Spleen (tissue), 11 donors: ENCODE data around the gene STARD7. TPM values are rescaled to one million over a fixed set of nuclear protein-coding genes. Genes with fewer than 3 reads are reported as not detected.
A peak's percentile ranks its signal among the peaks of the same experiment; 100 is the strongest.

Experiments used
- DNase-seq: peaks from one replicate; pipeline ENCODE4 v3.0.0-alpha.2; 2020
- H3K27ac ChIP-seq, 8 donors: fragments of 200-600 bp; sonication (generic) in 7 of 8; 1 replicate in 4 of 8; 2 replicates in 4 of 8; pipeline versions ENCODE4 v1.5.0 to v1.8.0; 2016 to 2021; ENCODE audit warnings: inconsistent platforms in 4 of 8, mild to moderate bottlenecking in 4 of 8, moderate library complexity in 1 of 8
- H3K27me3 ChIP-seq, 7 donors: fragments of 200-600 bp; sonication (generic) in 6 of 7; replicated peaks in 1 of 7; 1 replicate in 4 of 7; 2 replicates in 3 of 7; pipeline versions ENCODE4 v1.5.0 to v1.8.0; 2016 to 2021; ENCODE audit warnings: inconsistent platforms in 3 of 7, mild to moderate bottlenecking in 1 of 7
- H3K36me3 ChIP-seq, 6 donors: fragments of 200-600 bp; sonication (generic) in 5 of 6; 1 replicate in 4 of 6; 2 replicates in 2 of 6; pipeline versions ENCODE4 v1.5.0 to v1.8.0; 2016 to 2021; ENCODE audit warnings: inconsistent platforms in 2 of 6
- H3K4me1 ChIP-seq, 6 donors: fragments of 200-600 bp; sonication (generic) in 5 of 6; 1 replicate in 3 of 6; 2 replicates in 3 of 6; pipeline versions ENCODE4 v1.5.0 to v1.8.0; 2016 to 2021; ENCODE audit warnings: inconsistent platforms in 3 of 6
- H3K4me3 ChIP-seq, 8 donors: fragments of 200-600 bp; sonication (generic) in 7 of 8; 1 replicate in 4 of 8; 2 replicates in 4 of 8; pipeline versions ENCODE4 v1.5.0 to v1.8.0; 2016 to 2021; ENCODE audit warnings: inconsistent platforms in 4 of 8, mild to moderate bottlenecking in 4 of 8, moderate library complexity in 2 of 8
- H3K9me3 ChIP-seq, 8 donors: fragments of 200-600 bp; sonication (generic) in 7 of 8; 1 replicate in 4 of 8; 2 replicates in 4 of 8; pipeline versions ENCODE4 v1.5.0 to v1.8.0; 2016 to 2021; ENCODE audit warnings: inconsistent platforms in 4 of 8
- POLR2A ChIP-seq, 3 donors: fragments of 450-650 bp; IDR thresholded peaks; one replicate each; pipeline ENCODE4 v1.5.1; 2017; ENCODE audit warnings: antibody characterized with exemption in 3 of 3, mild to moderate bottlenecking in 1 of 3
- POLR2AphosphoS5 ChIP-seq, 3 donors: sonication (generic); formaldehyde crosslinking; IDR thresholded peaks; one replicate each; pipeline ENCODE4 v1.5.1; 2017; ENCODE audit warnings: antibody characterized with exemption in 3 of 3
- WGBS, 5 donors: extraction: QIAGEN DNeasy Blood & Tissue Kit in 3 of 5; methylation state at CpG; one replicate each; pipeline versions ENCODE4 v1.1.5 to v1.1.7; 2013 to 2018; 5-methylcytosine and 5-hydroxymethylcytosine counted together
- intact Hi-C: fragments of 100-400 bp; cut with DNase I; formaldehyde crosslinking; loops from one replicate; pipeline ENCODE4 v1.15.0; 2023; ENCODE audit warnings: low total_unique reads
- polyA plus RNA-seq, 3 donors: library from polyadenylated mRNA; stranded (reverse); fragments of 200-250 nt; gene quantifications; one replicate each; pipeline ENCODE4 v1.2.1, GENCODE V29; 2013
- total RNA-seq, 7 donors: library from RNA; depleted of rRNA in 3 of 7; stranded (reverse); fragments of >200 nt in 3 of 7; fragmentation: NEBNext Ultra II Directional in 4 of 7; extraction: Animal tissue kit (Norgen Biotek cat#: 25700) in 4 of 7; gene quantifications; one replicate each; pipeline versions ENCODE4 v1.1.0 to v1.2.1, GENCODE V29; 2016 to 2021
- TF ChIP-seq, protein P1 (sequence below), 11 experiments: fragments of 200-600 bp in 7 of 11; fragments of 450-650 bp in 4 of 11; sonication (generic) in 4 of 11; IDR thresholded peaks in 8 of 11; conservative IDR thresholded peaks in 3 of 11; 1 replicate in 7 of 11; 2 replicates in 4 of 11; pipeline versions ENCODE4 v1.4.0 to v1.8.0; 2016 to 2021; ENCODE audit warnings: antibody characterized with exemption in 11 of 11, inconsistent platforms in 4 of 11, mild to moderate bottlenecking in 1 of 11
- donor health status: healthy with polysubstance abuse.
- donor health status: DM: no; HTN: no; CAD: no; lungs with moderate emphysema.
- donor health status: DM: no; HTN: no; CAD: no.
- donor health status: Bipolar disorder and iron deficiency.
- donor health status: healthy.
- donor health status: DM: no; HTN: no; CAD: no.
- donor health status: DM: yes; HTN: yes; CAD: no.

The STARD7 gene
- total and polyA plus RNA-seq, 10 donors: 45.1 to 174 (median 108) TPM

- Histone ChIP-seq H3K9me3 (peaks cover 0 to 7% (median 0%) of the 10 kb centered on the region in 8 donors), H3K4me3 (no peak overlapping the region), H3K4me1 (peaks cover 0 to 19% (median 8%) of the 10 kb centered on the region in 6 donors), H3K36me3 (no peaks in the 10 kb centered on the region), H3K27me3 (no peaks in the 10 kb centered on the region), H3K27ac (no peak overlapping the region)
- no peak for DNase-seq
- WGBS, 5 donors: 86 to 94% (median 91%) methylated on average over 2 of the region's 2 CpGs
- intact Hi-C loops: no loop called here
- TF ChIP-seq POLR2A (IDR thresholded peaks at IDR 0.05) (no peak), POLR2AphosphoS5 (IDR thresholded peaks at IDR 0.05) (no peak)
- TF ChIP-seq, protein P1, sequence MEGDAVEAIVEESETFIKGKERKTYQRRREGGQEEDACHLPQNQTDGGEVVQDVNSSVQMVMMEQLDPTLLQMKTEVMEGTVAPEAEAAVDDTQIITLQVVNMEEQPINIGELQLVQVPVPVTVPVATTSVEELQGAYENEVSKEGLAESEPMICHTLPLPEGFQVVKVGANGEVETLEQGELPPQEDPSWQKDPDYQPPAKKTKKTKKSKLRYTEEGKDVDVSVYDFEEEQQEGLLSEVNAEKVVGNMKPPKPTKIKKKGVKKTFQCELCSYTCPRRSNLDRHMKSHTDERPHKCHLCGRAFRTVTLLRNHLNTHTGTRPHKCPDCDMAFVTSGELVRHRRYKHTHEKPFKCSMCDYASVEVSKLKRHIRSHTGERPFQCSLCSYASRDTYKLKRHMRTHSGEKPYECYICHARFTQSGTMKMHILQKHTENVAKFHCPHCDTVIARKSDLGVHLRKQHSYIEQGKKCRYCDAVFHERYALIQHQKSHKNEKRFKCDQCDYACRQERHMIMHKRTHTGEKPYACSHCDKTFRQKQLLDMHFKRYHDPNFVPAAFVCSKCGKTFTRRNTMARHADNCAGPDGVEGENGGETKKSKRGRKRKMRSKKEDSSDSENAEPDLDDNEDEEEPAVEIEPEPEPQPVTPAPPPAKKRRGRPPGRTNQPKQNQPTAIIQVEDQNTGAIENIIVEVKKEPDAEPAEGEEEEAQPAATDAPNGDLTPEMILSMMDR (IDR thresholded peaks at IDR 0.05 in 8 of 11, conservative IDR thresholded peaks at IDR 0.05 in 3 of 11): no peak
Measured at GRCh38 chr2:96169868-96170507, 38.6 kb downstream of the STARD7 start.

DNA sequence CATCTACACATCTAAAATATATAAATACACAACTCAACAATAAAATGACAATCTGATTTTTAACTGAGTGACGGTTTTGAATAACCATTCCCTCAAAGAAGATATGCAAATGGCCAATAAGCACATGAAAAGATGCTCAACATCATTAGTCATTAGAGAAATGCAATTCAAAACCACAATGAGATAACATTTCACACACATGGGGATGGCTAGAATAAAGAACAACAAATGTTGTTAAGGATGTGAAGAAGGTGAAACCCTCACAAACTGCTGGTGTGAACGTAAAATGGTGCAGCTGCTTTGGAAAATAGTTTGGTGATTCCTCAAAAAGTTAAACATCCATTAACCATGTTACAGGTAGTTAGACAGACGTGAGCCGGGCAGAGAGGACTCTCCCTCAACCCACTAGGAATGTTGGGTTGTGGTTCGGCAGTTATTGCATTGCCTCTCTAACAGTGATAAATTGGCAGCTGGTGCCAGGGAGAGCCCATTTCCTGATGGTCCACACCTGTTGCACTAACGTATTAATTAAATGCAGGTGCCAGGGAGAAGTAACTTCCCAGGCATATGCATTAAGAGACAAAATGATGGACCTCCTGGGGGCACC, 41.1 kb downstream of the STARD7 start:
- Histone ChIP-seq H3K36me3 (no peaks in the 10 kb centered on the region), H3K27ac (no peak overlapping the region), H3K4me1 (peaks cover 13 to 33% (median 28%) of the 10 kb centered on the region in 6 donors), H3K27me3 (no peaks in the 10 kb centered on the region), H3K4me3 (no peak overlapping the region), H3K9me3 (peaks cover 0 to 7% (median 0%) of the 10 kb centered on the region in 8 donors)
- 70 to 80% (median 76%) methylated on average over 6 of the region's 6 CpGs for WGBS, 5 donors
- no peak for DNase-seq
- intact Hi-C loops: no loop called here
- TF ChIP-seq, protein P1 (IDR thresholded peaks at IDR 0.05 in 8 of 11, conservative IDR thresholded peaks at IDR 0.05 in 3 of 11): no peak
- no peak for TF ChIP-seq POLR2A (IDR thresholded peaks at IDR 0.05)
- no peak for TF ChIP-seq POLR2AphosphoS5 (IDR thresholded peaks at IDR 0.05)

DNA sequence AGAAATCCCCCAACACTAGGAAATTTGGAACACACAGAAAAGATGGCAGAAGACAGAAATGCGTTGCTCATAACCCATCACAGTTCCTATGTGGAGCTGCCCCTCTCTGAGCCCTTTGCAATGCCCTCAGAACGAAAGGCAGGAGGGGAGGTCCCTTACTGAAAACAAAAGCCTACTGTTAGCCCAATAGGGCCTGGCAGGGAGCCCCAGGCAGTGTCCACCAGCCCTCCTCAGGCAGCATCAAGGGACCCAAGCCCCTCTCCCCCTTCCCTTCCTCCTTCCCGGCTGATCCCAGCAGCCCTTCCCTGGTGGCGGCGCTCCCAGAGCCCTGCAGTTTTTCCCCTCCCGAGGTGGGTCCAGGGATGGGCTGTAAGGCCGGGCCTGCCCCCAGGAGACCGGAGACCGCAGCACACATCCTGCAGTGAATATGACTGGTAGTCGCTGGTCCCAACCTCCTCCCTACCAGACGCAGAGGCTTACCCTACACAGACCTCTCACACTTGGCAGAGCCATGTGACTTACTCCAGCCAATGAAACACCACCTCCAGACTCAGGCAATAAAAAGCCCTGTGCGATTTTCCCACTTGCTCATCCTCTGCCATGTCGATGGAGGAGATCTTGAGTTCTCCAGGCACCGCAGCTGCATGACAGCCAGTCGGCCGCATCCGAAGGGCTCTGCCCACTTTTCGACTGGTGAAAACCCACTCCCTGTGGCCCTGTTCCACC, 44.0 kb downstream of the STARD7 start:
- peaks cover 13 to 57% (median 41%) of the 10 kb centered on the region in 6 donors for H3K4me1 ChIP-seq
- peak overlapping the region in 3 of 8 donors; percentile 15 to 55 (median 16) for H3K4me3 ChIP-seq
- WGBS, 5 donors: 71 to 80% (median 73%) methylated on average over 11 to 18 of the region's 18 CpGs
- H3K27ac ChIP-seq: peak overlapping the region; percentile 69 to 93 (median 84)
- TF ChIP-seq, protein P1 (IDR thresholded peaks at IDR 0.05 in 8 of 11, conservative IDR thresholded peaks at IDR 0.05 in 3 of 11): no peak
- peak in 1 of 3 donors; percentile 13 for TF ChIP-seq POLR2A (IDR thresholded peaks at IDR 0.05)
- peak; percentile 50 to 82 (median 75) for TF ChIP-seq POLR2AphosphoS5 (IDR thresholded peaks at IDR 0.05)
- H3K27me3 ChIP-seq: no peaks in the 10 kb centered on the region
- intact Hi-C loops: no loop called here
- DNase-seq: peak; percentile 88
- peaks cover 0 to 8% (median 1%) of the 10 kb centered on the region in 8 donors for H3K9me3 ChIP-seq
- no peaks in the 10 kb centered on the region for H3K36me3 ChIP-seq
